HCT116 (cell line): Measurements from ENCODE around the gene RABL6. TPM values are rescaled to one million over a fixed set of nuclear protein-coding genes. Genes with fewer than 3 reads are reported as not detected.

Experiments
- ATAC-seq: fragments of 200-7000 bp; cut with Tn5 transposase; 2 replicates; pipeline ENCODE4 v1.9.1; 2020; ENCODE audit warnings: mild to moderate bottlenecking, moderate library complexity
- BruUV-seq: library from RNA; stranded (reverse); fragments of 400-500 nt; replicated peaks from 2 replicates; lab custom pipeline; 2021; lab: Mats Ljungman, UMichigan
- CTCF ChIA-PET: fragments of 300-600 bp; sonication (Branson Sonifier 250); formaldehyde crosslinking; loops from one replicate; lab custom pipeline; 2021; ENCODE audit warnings: antibody characterized with exemption; lab: Charles Lee
- POLR2A ChIA-PET: fragments of 300-600, 350-600 bp; sonication (Branson Sonifier 250); formaldehyde crosslinking; loops from one replicate; lab custom pipeline; 2021; ENCODE audit warnings: antibody characterized with exemption; lab: Charles Lee
- RAD21 ChIA-PET, 2 experiments: fragments of 300-600 bp; sonication (Branson Sonifier 250); formaldehyde crosslinking; loops; one replicate each; lab custom pipeline; 2023; ENCODE audit warnings: low total read pairs in 2 of 2; ENCODE audit not compliant: uncharacterized antibody in 2 of 2, unreplicated experiment in 2 of 2, low non-redundant PET in 1 of 2; lab: Charles Lee
- DNase-seq: peaks from one replicate; pipeline ENCODE4 v3.0.0-alpha.2; 2010; ENCODE audit warnings: low read depth, low spot score
- H2AFZ ChIP-seq: fragments of 200-600 bp; shearing (Covaris generic), sonication (generic); 2 replicates; pipeline ENCODE4 v1.6.1; 2017; ENCODE audit warnings: low read depth, mixed run types, mixed read lengths, antibody characterized with exemption, low read length; ENCODE audit not compliant: poor library complexity, severe bottlenecking
- H3K27ac ChIP-seq: 2 replicates; pipeline ENCODE4 v1.5.1; 2012; ENCODE audit warnings: low read depth, low read length
- H3K27me3 ChIP-seq: fragments of 200-600 bp; sonication (generic); 2 replicates; pipeline ENCODE4 v1.6.1; 2016; ENCODE audit warnings: mixed run types, low read length, mixed read lengths; ENCODE audit not compliant: insufficient read depth
- H3K36me3 ChIP-seq, 2 experiments: fragments of 200-500 bp in 1 of 2; fragments of 200-600 bp in 1 of 2; sonication (Bioruptor generic) in 1 of 2; sonication (generic) in 1 of 2; 2 replicates each; pipeline versions ENCODE4 v1.5.1 to v1.6.1; 2014 to 2016; ENCODE audit warnings: low read length in 2 of 2, inconsistent platforms in 1 of 2, mixed read lengths in 1 of 2, mixed run types in 1 of 2; ENCODE audit not compliant: insufficient read depth in 2 of 2, control insufficient read depth in 1 of 2
- H3K4me1 ChIP-seq, 2 experiments: fragments of 200-600 bp in 1 of 2; sonication (generic) in 1 of 2; 2 replicates each; pipeline versions ENCODE4 v1.5.1 to v1.6.1; 2012 to 2017; ENCODE audit warnings: low read length in 2 of 2, inconsistent platforms in 1 of 2, mild to moderate bottlenecking in 1 of 2, mixed read lengths in 1 of 2, mixed run types in 1 of 2, moderate library complexity in 1 of 2; ENCODE audit not compliant: insufficient read depth in 2 of 2, control insufficient read depth in 1 of 2
- H3K4me2 ChIP-seq: fragments of 200-600 bp; sonication (generic); 2 replicates; pipeline ENCODE4 v1.6.1; 2017; ENCODE audit warnings: mixed run types, low read length, mixed read lengths
- H3K4me3 ChIP-seq, 2 experiments: fragments of 200-600 bp in 1 of 2; sonication (generic) in 1 of 2; replicated peaks in 1 of 2; 2 replicates each; pipeline ENCODE4 v1.5.1; 2011 to 2016; ENCODE audit warnings: low read length in 2 of 2, control low read depth in 1 of 2, low read depth in 1 of 2, mild to moderate bottlenecking in 1 of 2, mixed read lengths in 1 of 2, mixed run types in 1 of 2
- H3K79me2 ChIP-seq: fragments of 200-600 bp; sonication (generic); 2 replicates; pipeline ENCODE4 v1.6.1; 2017; ENCODE audit warnings: mild to moderate bottlenecking, mixed run types, low read length, moderate library complexity, mixed read lengths; ENCODE audit not compliant: insufficient read depth
- H3K9ac ChIP-seq: fragments of 200-600 bp; sonication (generic); 2 replicates; pipeline ENCODE4 v1.6.1; 2016; ENCODE audit warnings: low read length, mixed read lengths
- H3K9me2 ChIP-seq: fragments of 200-600 bp; sonication (generic), shearing (Covaris generic); 2 replicates; pipeline ENCODE4 v1.6.1; 2017; ENCODE audit warnings: mixed run types, mild to moderate bottlenecking, moderate library complexity; ENCODE audit not compliant: insufficient read depth
- H3K9me3 ChIP-seq, 2 experiments: fragments of 200-500 bp in 1 of 2; fragments of 200-600 bp in 1 of 2; sonication (Bioruptor generic) in 1 of 2; sonication (generic) in 1 of 2; 2 replicates each; pipeline ENCODE4 v1.6.1; 2014 to 2017; ENCODE audit warnings: low read length in 2 of 2, mixed read lengths in 2 of 2, inconsistent platforms in 1 of 2, low read depth in 1 of 2, mild to moderate bottlenecking in 1 of 2, mixed run types in 1 of 2, moderate library complexity in 1 of 2; ENCODE audit not compliant: control insufficient read depth in 1 of 2, insufficient read depth in 1 of 2
- H4K20me1 ChIP-seq: fragments of 200-600 bp; sonication (generic), shearing (Covaris generic); 2 replicates; pipeline ENCODE4 v1.6.1; 2017; ENCODE audit warnings: mixed run types, mild to moderate bottlenecking, moderate library complexity; ENCODE audit not compliant: insufficient read depth
- ELF1 ChIP-seq: IDR thresholded peaks from 2 replicates; pipeline ENCODE4 v1.6.1; 2012; ENCODE audit warnings: low read depth, borderline replicate concordance
- EZH2 ChIP-seq: fragments of 200-600 bp; sonication (generic); IDR thresholded peaks from 2 replicates; pipeline ENCODE4 v1.6.1; 2017; ENCODE audit warnings: antibody characterized with exemption, mixed run types
- FOSL1 ChIP-seq: IDR thresholded peaks from 2 replicates; pipeline ENCODE4 v1.6.1; 2012; ENCODE audit warnings: low read depth
- JUND ChIP-seq: IDR thresholded peaks from 2 replicates; pipeline ENCODE4 v1.6.1; 2012
- RAD21 ChIP-seq: IDR thresholded peaks from 2 replicates; pipeline ENCODE4 v1.6.1; 2012; ENCODE audit warnings: low read depth, mild to moderate bottlenecking
- SIN3A ChIP-seq: IDR thresholded peaks from 2 replicates; pipeline ENCODE4 v1.6.1; 2012; ENCODE audit warnings: low read depth
- SP1 ChIP-seq: IDR thresholded peaks from 2 replicates; pipeline ENCODE4 v1.6.1; 2012; ENCODE audit warnings: low read depth
- TCF7L2 ChIP-seq: IDR thresholded peaks from 2 replicates; pipeline ENCODE4 v1.7.0; 2011; ENCODE audit warnings: borderline replicate concordance, inconsistent platforms; ENCODE audit not compliant: insufficient read depth, insufficient read length; ENCODE audit errors: extremely low read depth
- ZFX ChIP-seq: fragments of 450-650 bp; IDR thresholded peaks from 2 replicates; pipeline ENCODE4 v1.6.1; 2017
- intact Hi-C: fragments of 100-400 bp; cut with micrococcal nuclease; formaldehyde crosslinking; loops from 2 replicates; pipeline ENCODE4 v1.10.0; 2022
- total RNA-seq: library from RNA; stranded (reverse); gene quantifications from one replicate; pipeline ENCODE4 v1.2.1, GENCODE V29; 2021; ENCODE audit not compliant: unreplicated experiment
- TF ChIP-seq, protein P1 (sequence below), 3 experiments: fragments of 200-600 bp in 1 of 3; sonication (generic) in 1 of 3; IDR thresholded peaks in 2 of 3; conservative IDR thresholded peaks in 1 of 3; 2 replicates each; pipeline ENCODE4 v1.5.1; 2012 to 2017; ENCODE audit warnings: low read depth in 2 of 3, low read length in 2 of 3, antibody characterized with exemption in 1 of 3, borderline replicate concordance in 1 of 3, control low read depth in 1 of 3, mild to moderate bottlenecking in 1 of 3, mixed read lengths in 1 of 3, mixed run types in 1 of 3, moderate library complexity in 1 of 3; ENCODE audit not compliant: insufficient read depth in 1 of 3
- TF ChIP-seq, protein P2 (sequence below): IDR thresholded peaks from 2 replicates; pipeline ENCODE4 v1.6.1; 2011; ENCODE audit warnings: mild to moderate bottlenecking, low read length, moderate library complexity; ENCODE audit not compliant: insufficient replicate concordance; ENCODE audit errors: extremely low read depth

RABL6 gene
- total RNA-seq, 1 experiment from 2014 or later = 98.6 TPM

DNA sequence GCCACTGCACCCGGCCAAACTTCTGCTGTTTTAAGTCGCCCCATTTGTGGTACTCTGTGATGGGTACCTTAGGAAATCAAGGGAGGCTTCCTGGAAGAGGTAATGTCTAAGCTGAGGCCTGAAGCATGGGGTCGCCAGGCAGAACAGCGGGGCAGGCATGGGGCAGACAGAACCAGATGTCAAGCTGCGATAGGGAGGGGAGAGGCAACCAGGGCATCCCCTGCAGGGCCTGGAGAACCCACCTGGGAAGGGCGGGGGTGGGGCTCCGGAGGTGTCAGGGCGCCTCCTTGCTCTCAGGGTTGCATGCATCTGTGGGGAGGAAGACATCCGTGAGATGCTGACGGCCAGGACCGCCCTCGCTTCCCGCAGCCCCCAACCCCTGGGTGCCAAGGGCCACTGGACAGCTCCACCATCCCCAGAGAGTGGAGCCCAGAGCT is 46.2 kb upstream of the RABL6 start:
- Histone ChIP-seq H3K36me3 (no peaks in the 10 kb centered on the region), H3K4me3 (no peak overlapping the region), H3K9me3 (no peaks in the 10 kb centered on the region; a peak in 1 of 4 replicates), H3K79me2 (no peaks in the 10 kb centered on the region), H3K27me3 (no peaks in the 10 kb centered on the region), H3K4me2 (peak overlapping the region; percentile 58; the same call in 1 of the 2 replicates), H3K9me2 (no peaks in the 10 kb centered on the region), H4K20me1 (no peaks in the 10 kb centered on the region), H3K27ac (no peak overlapping the region), H3K4me1 (peaks cover 13 to 25% of the 10 kb centered on the region in 2 experiments; a peak in 3 of 4 replicates), H3K9ac (no peak overlapping the region), H2AFZ (no peak overlapping the region)
- DNase-seq (no peak), ATAC-seq (no peak)
- intact Hi-C loops = no loop called here
- ChIA-PET POLR2A (no interaction called here), CTCF (interaction anchor here (0.9 kb wide), 1 partner anchor 325 kb away, joined by 3 read pairs; the partner anchor contains the start of gene MAN1B1), RAD21 (no interaction called here)
- TF ChIP-seq, protein P1, sequence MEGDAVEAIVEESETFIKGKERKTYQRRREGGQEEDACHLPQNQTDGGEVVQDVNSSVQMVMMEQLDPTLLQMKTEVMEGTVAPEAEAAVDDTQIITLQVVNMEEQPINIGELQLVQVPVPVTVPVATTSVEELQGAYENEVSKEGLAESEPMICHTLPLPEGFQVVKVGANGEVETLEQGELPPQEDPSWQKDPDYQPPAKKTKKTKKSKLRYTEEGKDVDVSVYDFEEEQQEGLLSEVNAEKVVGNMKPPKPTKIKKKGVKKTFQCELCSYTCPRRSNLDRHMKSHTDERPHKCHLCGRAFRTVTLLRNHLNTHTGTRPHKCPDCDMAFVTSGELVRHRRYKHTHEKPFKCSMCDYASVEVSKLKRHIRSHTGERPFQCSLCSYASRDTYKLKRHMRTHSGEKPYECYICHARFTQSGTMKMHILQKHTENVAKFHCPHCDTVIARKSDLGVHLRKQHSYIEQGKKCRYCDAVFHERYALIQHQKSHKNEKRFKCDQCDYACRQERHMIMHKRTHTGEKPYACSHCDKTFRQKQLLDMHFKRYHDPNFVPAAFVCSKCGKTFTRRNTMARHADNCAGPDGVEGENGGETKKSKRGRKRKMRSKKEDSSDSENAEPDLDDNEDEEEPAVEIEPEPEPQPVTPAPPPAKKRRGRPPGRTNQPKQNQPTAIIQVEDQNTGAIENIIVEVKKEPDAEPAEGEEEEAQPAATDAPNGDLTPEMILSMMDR (IDR thresholded peaks at IDR 0.05 in 2 of 3, conservative IDR thresholded peaks at IDR 0.05 in 1 of 3; ENCODE audit: borderline replicate concordance in 1 of 3, insufficient read depth in 1 of 3, low read depth in 2 of 3, low read length in 2 of 3) = no peak
- TF ChIP-seq FOSL1 (no peak), ELF1 (no peak), EZH2 (no peak), SIN3A (no peak), JUND (no peak), TCF7L2 (no peak), SP1 (no peak), ZFX (no peak), RAD21 (no peak)
- TF ChIP-seq, protein P2, sequence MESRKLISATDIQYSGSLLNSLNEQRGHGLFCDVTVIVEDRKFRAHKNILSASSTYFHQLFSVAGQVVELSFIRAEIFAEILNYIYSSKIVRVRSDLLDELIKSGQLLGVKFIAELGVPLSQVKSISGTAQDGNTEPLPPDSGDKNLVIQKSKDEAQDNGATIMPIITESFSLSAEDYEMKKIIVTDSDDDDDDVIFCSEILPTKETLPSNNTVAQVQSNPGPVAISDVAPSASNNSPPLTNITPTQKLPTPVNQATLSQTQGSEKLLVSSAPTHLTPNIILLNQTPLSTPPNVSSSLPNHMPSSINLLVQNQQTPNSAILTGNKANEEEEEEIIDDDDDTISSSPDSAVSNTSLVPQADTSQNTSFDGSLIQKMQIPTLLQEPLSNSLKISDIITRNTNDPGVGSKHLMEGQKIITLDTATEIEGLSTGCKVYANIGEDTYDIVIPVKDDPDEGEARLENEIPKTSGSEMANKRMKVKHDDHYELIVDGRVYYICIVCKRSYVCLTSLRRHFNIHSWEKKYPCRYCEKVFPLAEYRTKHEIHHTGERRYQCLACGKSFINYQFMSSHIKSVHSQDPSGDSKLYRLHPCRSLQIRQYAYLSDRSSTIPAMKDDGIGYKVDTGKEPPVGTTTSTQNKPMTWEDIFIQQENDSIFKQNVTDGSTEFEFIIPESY = no peak
- BruUV-seq = no TSS peak
